HepG2 (cell line): Measurements from ENCODE around the gene TH. TPM values are rescaled to one million over a fixed set of nuclear protein-coding genes. Genes with fewer than 3 reads are reported as not detected.

ENCODE experiments used
- CBX2 ChIP-seq, 2 experiments: fragments of 200-600 bp in 1 of 2; sonication (generic); formaldehyde crosslinking in 1 of 2; IDR thresholded peaks; 2 replicates each; pipeline versions ENCODE4 v1.7.0 to v1.8.1; 2018 to 2022; ENCODE audit warnings: low read depth in 2 of 2, low read length in 1 of 2, mild to moderate bottlenecking in 1 of 2, missing genetic modification reagents in 1 of 2
- HMGXB4 ChIP-seq, 2 experiments: sonication (generic) in 1 of 2; formaldehyde crosslinking in 1 of 2; IDR thresholded peaks; 2 replicates each; pipeline versions ENCODE4 v1.4.0 to v1.6.1; 2018 to 2020; ENCODE audit warnings: missing genetic modification reagents in 2 of 2, borderline replicate concordance in 1 of 2, low read depth in 1 of 2, mild to moderate bottlenecking in 1 of 2, missing biosample characterization in 1 of 2
- PREB ChIP-seq: sonication (generic); formaldehyde crosslinking; IDR thresholded peaks from 2 replicates; pipeline ENCODE4 v1.4.0; 2020; ENCODE audit warnings: missing genetic modification reagents
- RERE ChIP-seq: IDR thresholded peaks from 2 replicates; pipeline ENCODE4 v1.6.1; 2016; ENCODE audit warnings: low read depth, missing genetic modification reagents, missing compliant biosample characterization
- SMARCE1 ChIP-seq: fragments of 450-650 bp; IDR thresholded peaks from 2 replicates; pipeline ENCODE4 v1.6.1; 2017; ENCODE audit warnings: borderline replicate concordance
- ZBTB14 ChIP-seq: sonication (generic); formaldehyde crosslinking; IDR thresholded peaks from 2 replicates; pipeline ENCODE4 v1.4.0; 2020; ENCODE audit warnings: missing genetic modification reagents
- ZNF234 ChIP-seq: sonication (generic); formaldehyde crosslinking; conservative IDR thresholded peaks from 2 replicates; pipeline ENCODE4 v1.5.1; 2020; ENCODE audit warnings: mild to moderate bottlenecking, missing genetic modification reagents
- ZNF281 ChIP-seq: sonication (generic); formaldehyde crosslinking; IDR thresholded peaks from 2 replicates; pipeline ENCODE4 v1.4.0; 2020; ENCODE audit warnings: missing genetic modification reagents, borderline replicate concordance
- ZNF460 ChIP-seq: sonication (generic); formaldehyde crosslinking; IDR thresholded peaks from 2 replicates; pipeline ENCODE4 v1.5.1; 2020; ENCODE audit warnings: missing genetic modification reagents, mild to moderate bottlenecking, borderline replicate concordance
- polyA plus RNA-seq, 8 experiments: library from polyadenylated mRNA; depleted of rRNA in 3 of 8; stranded (reverse) in 7 of 8; unstranded in 1 of 8; fragments of >200 nt; fragmentation: Illumina TruSeq in 4 of 8; extraction: Trizol in 4 of 8; gene quantifications; 2 replicates each; pipeline versions ENCODE4 v1.2.1 to v1.2.3, GENCODE V29; 2011 to 2016; ENCODE audit warnings: low read depth in 4 of 8, missing spikeins in 1 of 8, mixed read lengths in 1 of 8; ENCODE audit not compliant: insufficient read depth in 1 of 8
- total RNA-seq, 5 experiments: library from RNA; depleted of rRNA; stranded (reverse); fragments of >200 nt; fragmentation: Illumina TruSeq; extraction: Trizol; gene quantifications; 2 replicates each; pipeline ENCODE4 v1.2.3, GENCODE V29; 2016; ENCODE audit warnings: low read depth in 1 of 5

The TH gene
- total and polyA plus RNA-seq, 2 of the 13 experiments (the other 11 are each of a cell fraction or from before 2014, with no cell fraction given): 0.36 TPM; not detected in 1

GRCh38 chr11:2127482-2128129 lies 44.0 kb downstream of the TH start (continued):
- TF ChIP-seq ZBTB14 (CRISPR knock-in tag) (no peak), PREB (CRISPR knock-in tag) (no peak), HMGXB4 (CRISPR knock-in tag; IDR thresholded peaks at IDR 0.05; ENCODE audit: borderline replicate concordance in 1 of 2, low read depth in 1 of 2) (no peak), RERE (CRISPR knock-in tag) (no peak), ZNF460 (CRISPR knock-in tag) (no peak), SMARCE1 (no peak), ZNF234 (CRISPR knock-in tag) (no peak), ZNF281 (CRISPR knock-in tag) (peak; percentile 57; the same call in 1 of the 2 replicates), CBX2 (IDR thresholded peaks at IDR 0.05; ENCODE audit: low read depth, low read length) (no peak), CBX2 (CRISPR knock-in tag; IDR thresholded peaks at IDR 0.05; ENCODE audit: low read depth) (no peak)
